CD4-positive, alpha-beta T cell (primary cell): ENCODE measurements around the gene SETBP1. TPM values are rescaled to one million over a fixed set of nuclear protein-coding genes. Genes with fewer than 3 reads are reported as not detected.

Source experiments
- ATAC-seq: fragments of 200-7000 bp; cut with Tn5 transposase; one replicate; pipeline ENCODE4 v1.10.0; 2022; ENCODE audit warnings: mild to moderate bottlenecking; ENCODE audit not compliant: poor library complexity
- CTCF ChIA-PET: fragments of 350-600 bp; sonication (Branson Sonifier 250); formaldehyde crosslinking; loops from one replicate; lab custom pipeline; 2021; ENCODE audit warnings: antibody characterized with exemption, inconsistent platforms; lab: Charles Lee
- POLR2A ChIA-PET: fragments of 350-600 bp; sonication (Branson Sonifier 250); formaldehyde crosslinking; loops from one replicate; lab custom pipeline; 2021; ENCODE audit warnings: antibody characterized with exemption, inconsistent platforms; lab: Charles Lee
- DNase-seq, 14 experiments: peaks; one replicate each; pipeline ENCODE4 v3.0.0-alpha.2; 2013 to 2020; ENCODE audit warnings: mixed read lengths in 2 of 14
- H3K27ac ChIP-seq, 2 donors: one replicate each; pipeline versions ENCODE4 v1.5.1 to v1.7.0; 2013; ENCODE audit warnings: low read length in 2 of 2, low read depth in 1 of 2, mild to moderate bottlenecking in 1 of 2
- H3K27me3 ChIP-seq, 2 experiments: 1 replicate in 1 of 2; 2 replicates in 1 of 2; pipeline versions ENCODE4 v1.6.1 to v1.7.0; 2013; ENCODE audit warnings: low read length in 2 of 2, control low read depth in 1 of 2, mild to moderate bottlenecking in 1 of 2, moderate library complexity in 1 of 2; ENCODE audit not compliant: insufficient read depth in 2 of 2, control insufficient read depth in 1 of 2
- H3K36me3 ChIP-seq: one replicate; pipeline ENCODE4 v1.6.1; 2013; ENCODE audit warnings: low read length, control low read depth; ENCODE audit not compliant: insufficient read depth
- H3K4me1 ChIP-seq: one replicate; pipeline ENCODE4 v1.6.1; 2013; ENCODE audit warnings: low read length, control low read depth; ENCODE audit not compliant: insufficient read depth
- H3K4me3 ChIP-seq: one replicate; pipeline ENCODE4 v1.5.1; 2013; ENCODE audit warnings: mild to moderate bottlenecking, low read length, moderate library complexity
- H3K9me3 ChIP-seq, 2 experiments: 1 replicate in 1 of 2; 2 replicates in 1 of 2; pipeline versions ENCODE4 v1.6.1 to v1.7.0; 2013; ENCODE audit warnings: low read length in 2 of 2, mild to moderate bottlenecking in 2 of 2, control low read depth in 1 of 2, moderate library complexity in 1 of 2; ENCODE audit not compliant: control insufficient read depth in 1 of 2, insufficient read depth in 1 of 2
- H3K27ac Mint-ChIP-seq: one replicate; pipeline ENCODE4 v1.8.0; 2020; ENCODE audit warnings: mixed read lengths
- H3K27me3 Mint-ChIP-seq: one replicate; pipeline ENCODE4 v1.8.0; 2021; ENCODE audit warnings: mixed read lengths
- H3K36me3 Mint-ChIP-seq: one replicate; pipeline ENCODE4 v1.8.0; 2021; ENCODE audit warnings: low read depth, mixed read lengths
- H3K4me1 Mint-ChIP-seq: one replicate; pipeline ENCODE4 v1.8.0; 2021; ENCODE audit warnings: low read depth, mixed read lengths
- H3K4me3 Mint-ChIP-seq: one replicate; pipeline ENCODE4 v1.8.0; 2020; ENCODE audit warnings: mild to moderate bottlenecking, mixed read lengths
- H3K9me3 Mint-ChIP-seq: one replicate; pipeline ENCODE4 v1.8.0; 2020; ENCODE audit warnings: mixed read lengths
- intact Hi-C, 2 experiments: fragments of 100-400 bp; cut with DNase I in 1 of 2; cut with micrococcal nuclease in 1 of 2; formaldehyde crosslinking; loops; one replicate each; pipeline versions ENCODE4 v1.15.1 to v1.9.0; 2023 to 2025; cut with DNase I, micrococcal nuclease
- total RNA-seq, 174 experiments: library from RNA in 2 of 174; stranded (reverse) in 2 of 174; gene quantifications; one replicate each; pipeline ENCODE4 v1.2.3 and lab custom pipeline; 2021 to 2026
- TF ChIP-seq, protein P1 (sequence below): fragments of 200-600 bp; IDR thresholded peaks from one replicate; pipeline ENCODE4 v1.8.0; 2022; ENCODE audit warnings: antibody characterized with exemption, mild to moderate bottlenecking

The SETBP1 gene
- total RNA-seq, 2 experiments from 2014 or later, result 0.25 to 0.41 TPM

- intact Hi-C loops, result no loop called here
- H3K9me3 Mint-ChIP-seq, result no peaks in the 10 kb centered on the region
- POLR2A ChIA-PET, result no interaction called here
- H3K4me1 ChIP-seq, result peaks cover 16% of the 10 kb centered on the region
- no peak for DNase-seq
- H3K36me3 ChIP-seq, result no peaks in the 10 kb centered on the region
- no peak overlapping the region for H3K27ac ChIP-seq
- no peak overlapping the region for H3K27ac Mint-ChIP-seq
- ATAC-seq, result no peak
- no peak overlapping the region for H3K4me3 Mint-ChIP-seq
- no peaks in the 10 kb centered on the region for H3K27me3 Mint-ChIP-seq
- TF ChIP-seq, protein P1, sequence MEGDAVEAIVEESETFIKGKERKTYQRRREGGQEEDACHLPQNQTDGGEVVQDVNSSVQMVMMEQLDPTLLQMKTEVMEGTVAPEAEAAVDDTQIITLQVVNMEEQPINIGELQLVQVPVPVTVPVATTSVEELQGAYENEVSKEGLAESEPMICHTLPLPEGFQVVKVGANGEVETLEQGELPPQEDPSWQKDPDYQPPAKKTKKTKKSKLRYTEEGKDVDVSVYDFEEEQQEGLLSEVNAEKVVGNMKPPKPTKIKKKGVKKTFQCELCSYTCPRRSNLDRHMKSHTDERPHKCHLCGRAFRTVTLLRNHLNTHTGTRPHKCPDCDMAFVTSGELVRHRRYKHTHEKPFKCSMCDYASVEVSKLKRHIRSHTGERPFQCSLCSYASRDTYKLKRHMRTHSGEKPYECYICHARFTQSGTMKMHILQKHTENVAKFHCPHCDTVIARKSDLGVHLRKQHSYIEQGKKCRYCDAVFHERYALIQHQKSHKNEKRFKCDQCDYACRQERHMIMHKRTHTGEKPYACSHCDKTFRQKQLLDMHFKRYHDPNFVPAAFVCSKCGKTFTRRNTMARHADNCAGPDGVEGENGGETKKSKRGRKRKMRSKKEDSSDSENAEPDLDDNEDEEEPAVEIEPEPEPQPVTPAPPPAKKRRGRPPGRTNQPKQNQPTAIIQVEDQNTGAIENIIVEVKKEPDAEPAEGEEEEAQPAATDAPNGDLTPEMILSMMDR, result no peak
- H3K4me1 Mint-ChIP-seq, result peaks cover 18% of the 10 kb centered on the region
- H3K9me3 ChIP-seq, result no peaks in the 10 kb centered on the region
- H3K4me3 ChIP-seq, result no peak overlapping the region
- CTCF ChIA-PET, result no interaction called here
- no peaks in the 10 kb centered on the region for H3K27me3 ChIP-seq
- H3K36me3 Mint-ChIP-seq, result no peaks in the 10 kb centered on the region
These were observed 81.1 kb downstream of the SETBP1 start for GRCh38 chr18:44761812-44762211.

- Mint-ChIP-seq H3K4me3 (no peak overlapping the region), H3K9me3 (no peaks in the 10 kb centered on the region), H3K27me3 (no peaks in the 10 kb centered on the region), H3K36me3 (no peaks in the 10 kb centered on the region), H3K27ac (no peak overlapping the region), H3K4me1 (peaks cover 18% of the 10 kb centered on the region)
- H3K9me3 ChIP-seq, result no peaks in the 10 kb centered on the region
- ATAC-seq (no peak), DNase-seq (no peak)
- no peaks in the 10 kb centered on the region for H3K27me3 ChIP-seq
- CTCF ChIA-PET, result no interaction called here
- TF ChIP-seq, protein P1, result no peak
- no peak overlapping the region for H3K4me3 ChIP-seq
- H3K4me1 ChIP-seq, result peaks cover 16% of the 10 kb centered on the region
- POLR2A ChIA-PET, result no interaction called here
- H3K27ac ChIP-seq, result no peak overlapping the region
- intact Hi-C loops, result no loop called here
- H3K36me3 ChIP-seq, result no peaks in the 10 kb centered on the region
These were observed 82.6 kb downstream of the SETBP1 start for GRCh38 chr18:44763327-44763726.

DNA sequence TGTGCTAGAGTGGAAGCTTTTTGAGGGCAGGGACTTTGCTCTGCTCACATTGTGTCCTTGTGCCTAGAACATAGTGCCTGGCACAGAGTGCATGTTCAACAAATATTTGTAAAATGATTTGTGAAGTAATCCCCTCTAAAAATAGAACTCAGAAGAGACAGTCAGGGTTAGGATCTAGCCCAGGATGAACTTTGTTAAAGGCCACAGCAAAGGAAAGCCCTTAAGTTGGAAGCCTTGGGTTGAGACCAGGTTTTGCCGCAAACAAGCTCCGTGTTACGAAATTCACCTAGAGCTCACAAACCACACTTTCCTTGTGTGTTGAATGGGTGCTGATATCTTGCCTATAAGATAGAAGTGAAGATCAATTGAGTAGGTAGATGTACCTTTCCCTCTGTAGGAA, 84.2 kb downstream of the SETBP1 start:
- Mint-ChIP-seq H3K4me3 (no peak overlapping the region), H3K9me3 (no peaks in the 10 kb centered on the region), H3K4me1 (peaks cover 6% of the 10 kb centered on the region), H3K36me3 (no peaks in the 10 kb centered on the region), H3K27me3 (no peaks in the 10 kb centered on the region), H3K27ac (no peak overlapping the region)
- ATAC-seq (no peak), DNase-seq (no peak)
- peaks cover 5% of the 10 kb centered on the region for H3K4me1 ChIP-seq
- no peaks in the 10 kb centered on the region for H3K9me3 ChIP-seq
- CTCF ChIA-PET, result no interaction called here
- no peak overlapping the region for H3K4me3 ChIP-seq
- POLR2A ChIA-PET, result no interaction called here
- no peaks in the 10 kb centered on the region for H3K27me3 ChIP-seq
- TF ChIP-seq, protein P1, result no peak
- intact Hi-C loops, result no loop called here
- no peaks in the 10 kb centered on the region for H3K36me3 ChIP-seq
- no peak overlapping the region for H3K27ac ChIP-seq
